ENCODE data around the gene LNPK. TPM values are rescaled to one million over a fixed set of nuclear protein-coding genes. Genes with fewer than 3 reads are reported as not detected.

Gene LNPK
- total RNA-seq, 1 experiment from 2014 or later = 31.1 TPM

DNA sequence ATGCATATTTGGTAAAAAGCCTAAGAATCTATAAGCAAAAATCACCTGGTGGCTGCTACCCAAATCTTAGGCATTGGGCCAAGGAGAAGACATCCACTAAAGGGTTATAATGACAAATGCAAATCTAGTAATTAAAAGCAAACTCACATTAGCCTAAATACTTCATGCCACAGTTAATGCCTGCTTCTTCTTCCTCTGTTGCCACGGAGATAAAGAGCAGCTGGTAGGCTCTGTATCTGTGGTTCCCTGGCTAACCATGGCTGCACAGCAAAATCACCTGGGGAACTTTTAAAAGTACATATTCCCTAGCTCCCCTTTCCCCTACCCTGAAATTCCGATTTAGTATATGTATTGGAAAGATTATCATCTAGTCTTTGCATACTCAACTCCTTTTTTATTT is 114.3 kb downstream of the LNPK start:
- no TSS peak for BruUV-seq (replicated peaks)
- intact Hi-C loops (cut with micrococcal nuclease; ENCODE audit: unreplicated experiment) = no loop called here
- DNase-seq = no peak
- H3K4me1 Mint-ChIP-seq (ENCODE audit: low read depth, unreplicated experiment) = no peaks in the 10 kb centered on the region
- H3K36me3 Mint-ChIP-seq (ENCODE audit: insufficient read depth, unreplicated experiment) = no peaks in the 10 kb centered on the region
- TF ChIP-seq, protein P1, sequence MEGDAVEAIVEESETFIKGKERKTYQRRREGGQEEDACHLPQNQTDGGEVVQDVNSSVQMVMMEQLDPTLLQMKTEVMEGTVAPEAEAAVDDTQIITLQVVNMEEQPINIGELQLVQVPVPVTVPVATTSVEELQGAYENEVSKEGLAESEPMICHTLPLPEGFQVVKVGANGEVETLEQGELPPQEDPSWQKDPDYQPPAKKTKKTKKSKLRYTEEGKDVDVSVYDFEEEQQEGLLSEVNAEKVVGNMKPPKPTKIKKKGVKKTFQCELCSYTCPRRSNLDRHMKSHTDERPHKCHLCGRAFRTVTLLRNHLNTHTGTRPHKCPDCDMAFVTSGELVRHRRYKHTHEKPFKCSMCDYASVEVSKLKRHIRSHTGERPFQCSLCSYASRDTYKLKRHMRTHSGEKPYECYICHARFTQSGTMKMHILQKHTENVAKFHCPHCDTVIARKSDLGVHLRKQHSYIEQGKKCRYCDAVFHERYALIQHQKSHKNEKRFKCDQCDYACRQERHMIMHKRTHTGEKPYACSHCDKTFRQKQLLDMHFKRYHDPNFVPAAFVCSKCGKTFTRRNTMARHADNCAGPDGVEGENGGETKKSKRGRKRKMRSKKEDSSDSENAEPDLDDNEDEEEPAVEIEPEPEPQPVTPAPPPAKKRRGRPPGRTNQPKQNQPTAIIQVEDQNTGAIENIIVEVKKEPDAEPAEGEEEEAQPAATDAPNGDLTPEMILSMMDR (IDR thresholded peaks at IDR 0.05; ENCODE audit: unreplicated experiment) = no peak
- no peak overlapping the region for H3K27ac Mint-ChIP-seq (ENCODE audit: unreplicated experiment)
- peaks cover 23% of the 10 kb centered on the region for H3K27me3 Mint-ChIP-seq (ENCODE audit: unreplicated experiment)
- CTCF ChIA-PET = no interaction called here
- no peak overlapping the region for H3K4me3 Mint-ChIP-seq (ENCODE audit: low read depth, unreplicated experiment)
- no peaks in the 10 kb centered on the region for H3K9me3 Mint-ChIP-seq (ENCODE audit: low read depth, unreplicated experiment)

DNA sequence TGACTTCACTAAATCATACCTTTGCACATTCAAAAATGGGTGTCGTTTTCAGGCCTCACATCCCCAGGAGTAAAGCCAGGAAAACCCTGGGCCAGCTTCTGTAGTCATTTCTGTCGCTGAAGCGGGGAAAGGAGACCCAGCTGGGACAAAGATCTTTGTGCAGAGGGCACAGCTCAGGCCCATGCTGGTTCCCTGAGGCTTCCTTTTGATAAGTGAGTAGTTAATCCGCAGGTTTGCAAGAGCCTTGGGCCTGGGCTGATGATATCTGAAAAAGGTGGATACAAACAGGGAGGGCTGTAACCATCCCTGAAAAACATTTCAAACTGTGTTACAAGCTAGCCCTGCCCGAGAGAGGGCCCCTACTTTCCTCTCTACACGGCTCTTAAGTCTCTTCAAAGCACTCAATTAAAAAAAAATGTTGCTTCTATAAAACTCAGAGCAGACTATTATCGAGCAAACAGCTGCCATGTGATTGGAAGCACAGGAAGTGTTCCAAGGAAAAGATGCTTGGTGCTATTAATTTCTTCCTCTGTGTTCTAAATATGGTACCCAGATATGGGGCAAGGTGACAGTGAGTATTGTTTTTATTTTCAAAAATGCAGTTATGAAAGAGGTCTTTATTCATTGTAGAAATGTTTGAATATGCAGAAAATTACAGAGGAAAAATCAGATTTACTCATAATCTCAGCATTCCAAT is 117.2 kb downstream of the LNPK start:
- Mint-ChIP-seq H3K4me3 (ENCODE audit: low read depth, unreplicated experiment) (no peak overlapping the region), H3K27ac (ENCODE audit: unreplicated experiment) (no peak overlapping the region), H3K4me1 (ENCODE audit: low read depth, unreplicated experiment) (no peaks in the 10 kb centered on the region), H3K9me3 (ENCODE audit: low read depth, unreplicated experiment) (no peaks in the 10 kb centered on the region), H3K27me3 (ENCODE audit: unreplicated experiment) (peaks cover 23% of the 10 kb centered on the region), H3K36me3 (ENCODE audit: insufficient read depth, unreplicated experiment) (no peaks in the 10 kb centered on the region)
- no TSS peak for BruUV-seq (replicated peaks)
- CTCF ChIA-PET = no interaction called here
- intact Hi-C loops (cut with micrococcal nuclease; ENCODE audit: unreplicated experiment) = no loop called here
- no peak for DNase-seq
- TF ChIP-seq, protein P1 (IDR thresholded peaks at IDR 0.05; ENCODE audit: unreplicated experiment) = no peak

DNA sequence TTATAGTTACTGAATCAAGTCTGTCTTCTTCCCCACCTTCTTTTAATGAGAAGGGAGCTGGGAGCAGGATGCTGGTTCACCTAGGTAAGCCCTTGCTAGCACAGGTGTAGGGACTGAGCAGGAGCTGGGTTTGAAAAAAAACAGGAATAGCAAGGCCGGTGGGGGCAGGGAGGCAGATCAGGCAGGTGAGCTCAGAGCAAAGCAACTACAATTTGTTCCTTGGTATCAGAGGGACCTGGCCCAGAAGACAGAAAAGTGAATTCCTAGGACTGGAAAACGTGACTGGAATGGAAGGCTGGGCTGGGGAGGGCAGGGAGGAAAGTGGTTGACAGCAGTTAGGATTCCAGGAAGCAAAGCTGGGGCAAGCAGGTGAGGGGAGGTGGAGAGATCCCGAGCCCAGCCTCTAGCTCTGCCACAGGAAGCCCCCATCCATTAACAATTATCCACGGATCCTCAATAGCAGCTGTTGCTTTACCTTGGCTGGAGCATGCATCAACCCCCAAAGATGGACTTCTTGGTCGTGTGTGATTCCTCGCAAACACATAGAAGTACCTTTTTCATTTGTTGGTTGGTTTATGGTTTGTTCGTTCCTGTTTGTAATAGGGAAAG is 118.4 kb downstream of the LNPK start:
- Mint-ChIP-seq H3K4me3 (ENCODE audit: low read depth, unreplicated experiment) (no peak overlapping the region), H3K27me3 (ENCODE audit: unreplicated experiment) (peaks cover 11% of the 10 kb centered on the region), H3K9me3 (ENCODE audit: low read depth, unreplicated experiment) (no peaks in the 10 kb centered on the region), H3K36me3 (ENCODE audit: insufficient read depth, unreplicated experiment) (no peaks in the 10 kb centered on the region), H3K4me1 (ENCODE audit: low read depth, unreplicated experiment) (no peaks in the 10 kb centered on the region), H3K27ac (ENCODE audit: unreplicated experiment) (no peak overlapping the region)
- TF ChIP-seq, protein P1 (IDR thresholded peaks at IDR 0.05; ENCODE audit: unreplicated experiment) = no peak
- no TSS peak for BruUV-seq (replicated peaks)
- intact Hi-C loops (cut with micrococcal nuclease; ENCODE audit: unreplicated experiment) = no loop called here
- CTCF ChIA-PET = no interaction called here
- no peak for DNase-seq

DNA sequence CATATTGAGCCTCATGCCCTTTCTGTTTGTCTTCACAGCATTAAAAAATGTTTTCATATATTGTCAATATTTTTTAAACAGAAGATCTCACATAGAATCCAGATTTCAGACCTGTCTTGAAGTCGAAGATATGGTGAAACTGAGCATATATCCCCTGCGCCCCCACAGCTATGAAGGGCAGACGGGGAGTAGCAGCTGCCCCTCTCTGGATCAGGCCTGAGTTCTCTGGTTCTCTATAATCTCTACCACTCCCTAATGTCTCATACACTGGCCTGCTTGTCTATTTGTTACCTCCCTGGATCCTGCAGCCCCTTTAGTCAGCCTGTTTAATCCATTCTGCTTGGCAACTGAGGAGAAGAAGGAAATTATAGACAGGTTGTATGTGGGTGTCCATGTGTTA is 122.4 kb downstream of the LNPK start:
- Mint-ChIP-seq H3K27ac (ENCODE audit: unreplicated experiment) (no peak overlapping the region), H3K36me3 (ENCODE audit: insufficient read depth, unreplicated experiment) (no peaks in the 10 kb centered on the region), H3K4me3 (ENCODE audit: low read depth, unreplicated experiment) (no peak overlapping the region), H3K27me3 (ENCODE audit: unreplicated experiment) (no peaks in the 10 kb centered on the region), H3K4me1 (ENCODE audit: low read depth, unreplicated experiment) (no peaks in the 10 kb centered on the region), H3K9me3 (ENCODE audit: low read depth, unreplicated experiment) (no peaks in the 10 kb centered on the region)
- BruUV-seq (replicated peaks) = no TSS peak
- TF ChIP-seq, protein P1 (IDR thresholded peaks at IDR 0.05; ENCODE audit: unreplicated experiment) = no peak
- DNase-seq = no peak
- CTCF ChIA-PET = no interaction called here
- intact Hi-C loops (cut with micrococcal nuclease; ENCODE audit: unreplicated experiment) = no loop called here
